Astrocyte (in vitro differentiated cells and primary cell): ENCODE data around the gene SORBS2. TPM values are rescaled to one million over a fixed set of nuclear protein-coding genes. Genes with fewer than 3 reads are reported as not detected.

Source experiments
- DNase-seq: peaks from one replicate; pipeline ENCODE4 v3.0.0-alpha.2; 2010; ENCODE audit warnings: low read depth
- FAIRE-seq: peaks from 2 replicates; lab custom pipeline; 2011; peaks lifted over from hg19 to GRCh38; lab: Jason Lieb, UNC
- H2AFZ ChIP-seq: 2 replicates; pipeline ENCODE4 v1.6.0; 2012; ENCODE audit warnings: low read depth, low read length, inconsistent platforms
- H3K27ac ChIP-seq: 2 replicates; pipeline ENCODE4 v1.5.1; 2011; ENCODE audit warnings: low read depth, low read length, inconsistent platforms
- H3K27me3 ChIP-seq: 2 replicates; pipeline ENCODE4 v1.6.0; 2011; ENCODE audit warnings: low read length, inconsistent platforms; ENCODE audit not compliant: insufficient read depth
- H3K36me3 ChIP-seq: 2 replicates; pipeline ENCODE4 v1.5.1; 2011; ENCODE audit warnings: low read length, inconsistent platforms; ENCODE audit not compliant: insufficient read depth
- H3K4me1 ChIP-seq: 2 replicates; pipeline ENCODE4 v1.5.1; 2011; ENCODE audit warnings: low read length, inconsistent platforms; ENCODE audit not compliant: insufficient read depth
- H3K4me2 ChIP-seq: 2 replicates; pipeline ENCODE4 v1.6.0; 2012; ENCODE audit warnings: low read length, inconsistent platforms
- H3K4me3 ChIP-seq: 2 replicates; pipeline ENCODE4 v1.5.1; 2011; ENCODE audit warnings: low read depth, mild to moderate bottlenecking, low read length, inconsistent platforms; ENCODE audit not compliant: insufficient read depth
- H3K79me2 ChIP-seq: 2 replicates; pipeline ENCODE4 v1.6.0; 2012; ENCODE audit warnings: mild to moderate bottlenecking, low read length, inconsistent platforms; ENCODE audit not compliant: insufficient read depth
- H3K9ac ChIP-seq: 2 replicates; pipeline ENCODE4 v1.6.0; 2012; ENCODE audit warnings: mild to moderate bottlenecking, low read length, inconsistent platforms
- H3K9me3 ChIP-seq: 2 replicates; pipeline ENCODE4 v1.5.1; 2012; ENCODE audit warnings: low read depth, mild to moderate bottlenecking, low read length, inconsistent platforms; ENCODE audit not compliant: insufficient read depth
- H4K20me1 ChIP-seq: 2 replicates; pipeline ENCODE4 v1.6.0; 2012; ENCODE audit warnings: low read length, inconsistent platforms; ENCODE audit not compliant: insufficient read depth
- H3K27ac Mint-ChIP-seq: one replicate; pipeline ENCODE4 v1.8.0; 2021; ENCODE audit warnings: mild to moderate bottlenecking, mixed read lengths; ENCODE audit not compliant: unreplicated experiment
- H3K27me3 Mint-ChIP-seq: one replicate; pipeline ENCODE4 v1.8.0; 2021; ENCODE audit warnings: low read depth, mixed read lengths; ENCODE audit not compliant: unreplicated experiment
- H3K36me3 Mint-ChIP-seq: one replicate; pipeline ENCODE4 v1.8.0; 2021; ENCODE audit warnings: low read depth, mixed read lengths; ENCODE audit not compliant: unreplicated experiment
- H3K4me1 Mint-ChIP-seq: one replicate; pipeline ENCODE4 v1.8.0; 2021; ENCODE audit warnings: low read depth, mixed read lengths; ENCODE audit not compliant: unreplicated experiment
- H3K4me3 Mint-ChIP-seq: one replicate; pipeline ENCODE4 v1.8.0; 2021; ENCODE audit warnings: mild to moderate bottlenecking, moderate library complexity, mixed read lengths; ENCODE audit not compliant: unreplicated experiment
- H3K9me3 Mint-ChIP-seq: one replicate; pipeline ENCODE4 v1.8.0; 2021; ENCODE audit warnings: mild to moderate bottlenecking, mixed read lengths; ENCODE audit not compliant: unreplicated experiment
- EZH2 ChIP-seq: IDR thresholded peaks from 2 replicates; pipeline ENCODE4 v1.6.1; 2012; ENCODE audit warnings: mild to moderate bottlenecking, low read length, inconsistent platforms; ENCODE audit not compliant: insufficient read depth
- total RNA-seq: library from RNA; stranded (reverse); gene quantifications from 2 replicates; pipeline ENCODE4 v1.2.1, GENCODE V29; 2021
- TF ChIP-seq, protein P1 (sequence below): IDR thresholded peaks from 2 replicates; pipeline ENCODE4 v1.5.1; 2011; ENCODE audit warnings: low read depth, mild to moderate bottlenecking, inconsistent platforms, low read length, moderate library complexity; ENCODE audit not compliant: insufficient read depth

Gene SORBS2
- total RNA-seq, 1 donor from 2014 or later = 97.4 TPM

DNA sequence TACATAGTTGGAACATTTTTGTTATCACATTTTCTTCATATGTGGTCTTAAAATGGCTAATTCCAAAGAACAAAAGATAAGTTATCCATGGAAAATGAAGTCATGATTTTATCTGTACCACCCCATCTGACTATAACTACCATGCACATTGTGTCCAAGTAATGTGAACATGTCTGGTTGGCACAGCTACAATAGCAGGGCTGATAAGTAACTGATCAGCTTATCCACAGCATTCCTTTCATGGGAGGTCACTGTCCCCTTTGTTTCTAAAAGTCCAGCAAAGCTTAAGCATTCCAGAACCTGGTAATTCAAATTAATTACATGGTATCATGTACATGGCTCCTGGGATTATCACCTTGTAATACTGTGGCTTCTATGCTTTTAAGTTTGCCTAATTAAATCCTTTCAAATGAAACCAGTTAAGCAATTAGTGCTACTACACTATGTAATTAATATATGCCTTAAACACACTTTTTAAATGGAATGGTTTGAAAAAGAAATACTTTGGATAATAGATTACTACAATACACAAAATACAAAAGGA is 21.1 kb upstream of the SORBS2 start:
- H3K4me1 Mint-ChIP-seq = peaks cover 41% of the 10 kb centered on the region
- peak; percentile 90 for DNase-seq

DNA sequence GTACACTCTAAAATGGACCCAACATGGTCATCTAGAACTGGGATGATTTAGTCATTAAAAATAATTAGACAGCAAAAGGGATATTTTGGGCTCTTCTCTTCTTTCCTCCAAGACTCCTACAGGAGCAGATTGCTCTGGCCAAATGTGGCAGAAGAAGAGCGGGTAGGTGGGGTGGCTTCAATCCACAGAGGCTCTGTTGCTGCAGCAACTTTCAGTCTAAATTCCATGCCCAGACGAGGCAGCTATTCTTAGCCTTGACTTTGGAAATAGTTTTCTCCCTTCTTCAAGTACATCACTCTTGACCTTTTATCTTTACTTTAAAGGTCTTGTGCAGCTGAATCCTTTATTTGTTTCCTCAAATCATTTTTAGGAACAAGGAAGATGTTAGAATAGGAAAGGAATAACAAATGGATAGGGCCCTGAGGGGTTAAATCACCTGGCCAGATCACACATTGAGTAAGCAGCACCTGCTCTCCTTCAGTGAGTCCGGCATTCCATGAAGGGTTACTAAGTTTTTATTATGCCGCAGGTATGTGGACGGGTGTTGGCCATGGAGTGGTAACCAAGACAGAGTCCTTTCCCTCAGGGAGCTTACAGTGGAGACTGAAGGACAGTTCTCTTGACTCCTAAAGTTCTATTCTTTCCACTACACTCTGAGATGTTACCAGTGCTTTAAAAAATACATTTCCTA is 19.3 kb upstream of the SORBS2 start:
- no peak overlapping the region for H3K9ac ChIP-seq
- no peaks in the 10 kb centered on the region for H3K9me3 ChIP-seq
- peaks cover 9% of the 10 kb centered on the region for H3K4me1 ChIP-seq
- no peak for FAIRE-seq
- no peaks in the 10 kb centered on the region for H3K79me2 ChIP-seq
- TF ChIP-seq, protein P1, sequence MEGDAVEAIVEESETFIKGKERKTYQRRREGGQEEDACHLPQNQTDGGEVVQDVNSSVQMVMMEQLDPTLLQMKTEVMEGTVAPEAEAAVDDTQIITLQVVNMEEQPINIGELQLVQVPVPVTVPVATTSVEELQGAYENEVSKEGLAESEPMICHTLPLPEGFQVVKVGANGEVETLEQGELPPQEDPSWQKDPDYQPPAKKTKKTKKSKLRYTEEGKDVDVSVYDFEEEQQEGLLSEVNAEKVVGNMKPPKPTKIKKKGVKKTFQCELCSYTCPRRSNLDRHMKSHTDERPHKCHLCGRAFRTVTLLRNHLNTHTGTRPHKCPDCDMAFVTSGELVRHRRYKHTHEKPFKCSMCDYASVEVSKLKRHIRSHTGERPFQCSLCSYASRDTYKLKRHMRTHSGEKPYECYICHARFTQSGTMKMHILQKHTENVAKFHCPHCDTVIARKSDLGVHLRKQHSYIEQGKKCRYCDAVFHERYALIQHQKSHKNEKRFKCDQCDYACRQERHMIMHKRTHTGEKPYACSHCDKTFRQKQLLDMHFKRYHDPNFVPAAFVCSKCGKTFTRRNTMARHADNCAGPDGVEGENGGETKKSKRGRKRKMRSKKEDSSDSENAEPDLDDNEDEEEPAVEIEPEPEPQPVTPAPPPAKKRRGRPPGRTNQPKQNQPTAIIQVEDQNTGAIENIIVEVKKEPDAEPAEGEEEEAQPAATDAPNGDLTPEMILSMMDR = no peak
- no peak for TF ChIP-seq EZH2
- no peaks in the 10 kb centered on the region for H3K36me3 ChIP-seq
- no peak overlapping the region for H3K27ac ChIP-seq
- Mint-ChIP-seq H3K27me3 (peaks cover 4% of the 10 kb centered on the region), H3K4me3 (no peak overlapping the region), H3K9me3 (peaks cover 2% of the 10 kb centered on the region), H3K27ac (peak overlapping the region; percentile 0), H3K4me1 (peaks cover 28% of the 10 kb centered on the region), H3K36me3 (peaks cover 2% of the 10 kb centered on the region)
- no peak overlapping the region for H3K4me2 ChIP-seq
- H2AFZ ChIP-seq = no peak overlapping the region
- no peak overlapping the region for H3K4me3 ChIP-seq
- H3K27me3 ChIP-seq = no peaks in the 10 kb centered on the region
- no peak for DNase-seq
- no peaks in the 10 kb centered on the region for H4K20me1 ChIP-seq

More for the DNA sequence above, 21.1 kb upstream of the SORBS2 start:
- FAIRE-seq = peak; percentile 49
- H3K4me3 Mint-ChIP-seq = no peak overlapping the region
- no peak overlapping the region for H3K9ac ChIP-seq
- no peaks in the 10 kb centered on the region for H3K9me3 ChIP-seq
- no peaks in the 10 kb centered on the region for H3K79me2 ChIP-seq
- peaks cover 2% of the 10 kb centered on the region for H3K36me3 Mint-ChIP-seq
- no peak overlapping the region for H3K4me3 ChIP-seq
- no peaks in the 10 kb centered on the region for H3K27me3 ChIP-seq
- peaks cover 2% of the 10 kb centered on the region for H3K9me3 Mint-ChIP-seq
- H3K4me2 ChIP-seq = peak overlapping the region; percentile 11
- H3K36me3 ChIP-seq = no peaks in the 10 kb centered on the region
- H3K27me3 Mint-ChIP-seq = peaks cover 4% of the 10 kb centered on the region
- H4K20me1 ChIP-seq = no peaks in the 10 kb centered on the region
- no peak for TF ChIP-seq EZH2
- TF ChIP-seq, protein P1 = no peak
- peaks cover 14% of the 10 kb centered on the region for H3K4me1 ChIP-seq
- no peak overlapping the region for H2AFZ ChIP-seq
- peak overlapping the region; percentile 41 for H3K27ac ChIP-seq
- H3K27ac Mint-ChIP-seq = peak overlapping the region; percentile 18
